HG02884 (cell line): Measurements from ENCODE around the gene CFAP46.
A peak's percentile ranks its signal among the peaks of the same experiment; 100 is the strongest.
"Not testable (repeated sequence)": the region's sequence is repeated elsewhere in the genome, so short reads cannot be mapped to it uniquely, and the experiment has no call there.

ENCODE experiments used
- ATAC-seq: cut with Tn5 transposase; IDR thresholded peaks from one replicate; pipeline ENCODE4 v1.9.1; 2021; ENCODE audit warnings: mild to moderate bottlenecking, moderate library complexity; ENCODE audit not compliant: unreplicated experiment

Gene CFAP46

GRCh38 chr10:132963430-132963960, 21.1 kb upstream of the CFAP46 start:
- ATAC-seq = no peak

GRCh38 chr10:132962623-132963429, 20.5 kb upstream of the CFAP46 start:
- ATAC-seq = peak; percentile 42

- ATAC-seq = peak; percentile 60
Measured at GRCh38 chr10:132961787-132962622, 19.6 kb upstream of the CFAP46 start.

DNA sequence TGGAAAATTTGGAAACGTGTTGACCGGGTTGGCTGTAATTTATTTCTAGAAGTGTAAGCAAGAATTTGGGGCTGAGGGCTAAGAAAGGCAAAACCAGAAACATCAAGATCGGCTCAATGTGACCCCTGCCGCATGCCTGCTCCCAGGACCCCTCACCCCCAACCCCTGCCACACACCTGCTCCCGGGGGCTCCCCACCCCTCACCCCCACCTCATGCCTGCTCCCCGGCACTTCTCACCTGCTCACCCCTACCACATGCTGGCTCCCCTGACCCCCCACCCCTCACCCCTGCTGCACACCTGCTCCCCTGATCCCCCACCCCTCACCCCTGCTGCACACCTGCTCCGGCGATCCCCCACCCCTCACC, 19.0 kb upstream of the CFAP46 start:
- ATAC-seq = no peak

GRCh38 chr10:132960631-132961419, 18.5 kb upstream of the CFAP46 start:
- no peak for ATAC-seq

GRCh38 chr10:132960071-132960472, 17.7 kb upstream of the CFAP46 start:
- ATAC-seq = no peak

GRCh38 chr10:132959559-132959961, 17.2 kb upstream of the CFAP46 start:
- ATAC-seq = no peak

DNA sequence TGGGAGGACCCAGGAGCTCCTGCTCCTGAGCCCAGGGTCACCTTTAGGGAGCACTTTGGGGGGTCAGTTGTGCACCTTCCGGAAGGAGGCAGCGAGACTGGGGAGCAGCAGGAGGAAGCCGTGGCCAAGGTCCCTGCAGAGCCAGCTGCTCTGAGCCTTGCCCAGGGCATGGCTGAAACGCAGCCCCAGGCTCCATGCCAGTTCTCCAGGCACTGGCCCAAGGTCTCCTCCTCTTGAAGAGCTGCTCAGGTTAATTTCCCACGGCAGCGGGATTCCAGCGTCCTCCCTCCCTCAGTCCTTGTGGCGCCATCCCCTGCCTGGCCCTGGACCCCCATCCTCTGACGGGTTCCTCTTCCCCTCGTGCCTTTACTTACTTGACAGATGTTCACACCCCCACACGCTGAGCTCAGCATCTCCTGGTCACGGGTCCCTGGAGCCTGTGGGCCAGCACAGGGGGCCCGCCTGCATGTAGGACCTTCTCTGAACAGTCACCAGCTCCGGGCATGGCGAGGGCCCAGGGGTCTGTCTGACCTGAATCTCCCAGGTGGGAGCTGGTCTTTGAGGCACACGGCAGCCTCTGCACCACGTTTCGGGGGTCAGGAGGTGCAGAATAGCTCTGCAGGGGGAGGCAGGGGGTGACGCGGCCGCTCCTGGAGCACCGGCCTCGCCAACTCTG, 16.7 kb upstream of the CFAP46 start:
- ATAC-seq = no peak

GRCh38 chr10:132957981-132958882, 15.9 kb upstream of the CFAP46 start:
- ATAC-seq = no peak

DNA sequence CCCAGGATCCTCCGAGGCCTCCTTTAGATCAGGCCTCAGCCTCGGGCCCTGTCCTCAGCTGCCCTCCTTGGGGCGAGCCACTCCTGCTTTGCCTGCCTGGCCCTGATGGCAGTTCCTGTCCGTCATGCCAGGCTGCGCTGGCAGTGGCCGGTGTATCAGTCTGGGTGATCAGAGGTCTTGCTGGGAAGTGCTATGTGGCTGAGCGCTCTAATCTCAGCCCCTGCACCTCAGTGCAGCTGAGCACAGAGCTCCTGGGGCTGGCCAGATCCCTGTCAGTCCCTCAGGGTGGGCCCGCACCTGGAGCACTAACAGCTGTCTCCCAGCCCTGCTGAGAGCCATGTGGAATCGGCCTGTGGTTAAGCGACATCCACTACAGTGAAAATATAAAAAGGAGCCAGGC, 14.8 kb upstream of the CFAP46 start:
- no peak for ATAC-seq

- not testable (repeated sequence) for ATAC-seq
Measured at GRCh38 chr10:132956259-132956658, 13.9 kb upstream of the CFAP46 start.

GRCh38 chr10:132955479-132955878, 13.1 kb upstream of the CFAP46 start:
- ATAC-seq = no peak

DNA sequence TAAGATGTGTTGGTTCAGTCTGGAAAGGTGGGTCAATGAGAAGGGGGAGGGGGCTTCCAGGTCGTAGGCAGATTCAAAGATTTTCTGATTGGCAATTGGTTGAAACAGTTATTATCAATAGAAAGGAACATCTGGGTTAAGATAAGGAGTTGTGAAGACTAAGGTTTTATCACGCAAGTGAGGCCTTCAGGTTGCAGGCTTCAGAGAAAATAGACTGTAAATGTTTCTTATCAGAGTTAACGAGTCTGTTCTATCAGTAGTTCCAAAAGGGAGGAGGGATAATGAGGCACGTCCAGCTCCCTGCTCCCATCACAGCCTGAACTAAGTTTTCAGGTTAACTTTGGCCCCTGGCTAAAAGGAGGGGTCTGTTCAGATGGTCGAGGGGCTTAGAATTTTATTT, 11.1 kb upstream of the CFAP46 start:
- ATAC-seq = no peak

DNA sequence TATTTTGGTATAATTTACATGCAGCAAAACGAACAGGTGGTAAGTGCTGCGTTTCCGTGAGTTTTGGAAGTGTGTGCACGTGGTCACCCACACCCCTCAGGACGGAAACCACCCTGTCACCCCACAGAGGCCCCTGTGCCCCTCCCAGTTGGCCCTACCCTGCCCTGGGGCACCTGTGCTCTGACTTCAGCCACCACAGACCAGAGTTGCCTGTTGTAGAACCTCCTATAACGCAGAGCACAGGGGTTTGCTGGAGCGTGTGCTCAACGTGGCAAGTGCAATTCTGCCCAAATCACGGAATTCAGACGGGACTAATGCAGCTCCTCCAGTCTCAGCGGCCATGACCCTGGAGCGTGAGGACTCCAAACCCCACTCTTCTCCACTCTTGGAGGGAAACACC, 9.6 kb upstream of the CFAP46 start:
- no peak for ATAC-seq

DNA sequence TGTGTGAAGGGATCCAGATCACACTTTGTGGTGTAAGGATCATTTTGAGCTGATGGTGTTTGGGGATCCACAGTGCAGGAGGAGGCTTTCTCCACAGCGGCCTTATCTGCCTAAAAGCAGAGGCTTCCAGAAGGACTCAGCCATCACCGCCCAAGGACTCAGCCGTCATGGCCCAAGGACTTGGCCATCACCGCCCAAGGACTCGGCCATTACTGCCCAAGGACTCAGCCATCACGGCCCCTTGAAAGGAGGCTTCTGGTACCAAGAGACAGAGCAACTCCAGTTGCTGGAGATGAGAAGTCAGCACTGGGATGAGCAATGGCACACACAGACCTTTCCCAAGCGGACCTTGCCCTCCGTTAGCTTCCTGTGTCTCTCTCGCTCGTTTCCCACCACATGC, 6.0 kb upstream of the CFAP46 start:
- no peak for ATAC-seq

- ATAC-seq = no peak
Measured at GRCh38 chr10:132947843-132948242, 5.5 kb upstream of the CFAP46 start.

DNA sequence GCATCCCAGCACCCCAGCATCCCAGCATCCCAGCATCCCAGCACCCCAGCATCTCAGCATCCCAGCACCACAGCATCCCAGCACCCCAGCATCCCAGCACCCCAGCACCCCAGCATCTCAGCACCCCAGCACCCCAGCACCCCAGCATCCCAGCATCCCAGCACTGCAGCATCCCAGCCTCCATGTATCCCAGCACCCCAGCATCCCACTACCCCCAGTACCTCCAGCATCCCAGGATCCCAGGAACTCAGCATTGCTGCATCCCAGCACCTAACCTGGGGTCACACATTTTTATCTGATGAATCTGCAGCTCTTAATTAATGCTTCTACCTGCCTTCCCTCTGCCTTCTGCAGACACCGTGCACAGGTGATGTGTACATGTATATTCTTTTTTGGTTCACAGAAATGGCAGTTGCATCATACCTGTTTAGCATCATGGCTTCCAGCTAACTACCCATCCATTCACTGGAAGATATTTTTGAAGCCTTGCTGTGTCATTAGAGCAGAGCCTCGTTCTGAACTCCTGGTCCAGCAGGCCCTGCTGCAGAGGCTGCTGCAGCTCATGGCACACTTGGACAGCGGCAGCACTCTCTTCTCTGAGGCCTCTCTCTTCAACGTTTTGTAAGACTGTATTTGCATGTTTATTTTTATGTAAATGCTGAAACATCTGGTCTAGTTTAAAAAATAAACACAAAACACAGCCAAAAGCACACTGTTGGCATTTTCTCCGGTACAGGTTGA, 4.6 kb upstream of the CFAP46 start:
- no peak for ATAC-seq

DNA sequence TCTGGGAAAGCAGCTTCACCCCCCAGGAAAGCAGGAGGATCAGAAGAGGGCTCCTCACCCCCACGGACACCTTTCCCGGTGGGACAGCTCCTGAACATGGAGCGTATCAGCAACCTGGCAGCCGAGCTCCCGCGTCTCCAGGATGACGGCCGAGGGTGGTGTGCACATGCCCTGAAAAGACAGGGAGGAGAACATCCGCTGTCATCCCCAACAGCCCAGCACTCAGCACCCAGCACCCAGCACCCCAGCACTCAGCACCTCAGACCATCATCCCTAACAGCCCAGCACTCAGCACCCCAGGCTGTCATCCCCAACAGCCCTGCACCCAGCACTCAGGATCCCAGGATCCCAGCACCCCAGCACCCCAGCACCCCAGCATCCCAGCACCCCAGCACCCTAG, 3.9 kb upstream of the CFAP46 start:
- ATAC-seq = no peak

GRCh38 chr10:132945894-132946255, 3.5 kb upstream of the CFAP46 start:
- no peak for ATAC-seq
